Measurements from ENCODE around the gene EPN2. TPM values are rescaled to one million over a fixed set of nuclear protein-coding genes. Genes with fewer than 3 reads are reported as not detected.

The EPN2 gene
- total RNA-seq, 4 donors from 2014 or later = 92.7 to 141 (median 119) TPM

GRCh38 chr17:19296786-19297778 lies 59.9 kb downstream of the EPN2 start:
- DNase-seq (ENCODE audit: low spot score in 2 of 2) = no peak
- Histone ChIP-seq H3K9me3 (no peaks in the 10 kb centered on the region), H3K27ac (peak overlapping the region in 2 of 4 donors; percentile 83 to 85), H3K36me3 (no peaks in the 10 kb centered on the region), H3K4me1 (peaks cover 0 to 71% (median 39%) of the 10 kb centered on the region in 4 donors), H3K4me3 (no peak overlapping the region), H3K27me3 (no peaks in the 10 kb centered on the region)
- no peak for TF ChIP-seq POLR2A (IDR thresholded peaks at IDR 0.05)
- no peak for TF ChIP-seq EP300 (IDR thresholded peaks at IDR 0.05)
- no peak for TF ChIP-seq CTCF (IDR thresholded peaks at IDR 0.05)
- WGBS, 2 donors = 56 to 58% methylated on average over 11 of the region's 11 CpGs

GRCh38 chr17:19298569-19299213 lies 61.5 kb downstream of the EPN2 start:
- Histone ChIP-seq H3K36me3 (no peaks in the 10 kb centered on the region), H3K4me3 (no peak overlapping the region), H3K27ac (peak overlapping the region; percentile 31 to 85 (median 61)), H3K9me3 (no peaks in the 10 kb centered on the region), H3K4me1 (peaks cover 0 to 86% (median 50%) of the 10 kb centered on the region in 4 donors), H3K27me3 (no peaks in the 10 kb centered on the region)
- 45 to 47% methylated on average over 6 of the region's 6 CpGs for WGBS, 2 donors
- DNase-seq (ENCODE audit: low spot score in 2 of 2) = no peak
- TF ChIP-seq POLR2A (IDR thresholded peaks at IDR 0.05) (no peak), EP300 (IDR thresholded peaks at IDR 0.05) (peak; percentile 61 to 68)

- Histone ChIP-seq H3K9me3 (no peaks in the 10 kb centered on the region), H3K36me3 (no peaks in the 10 kb centered on the region), H3K27me3 (no peaks in the 10 kb centered on the region), H3K27ac (peak overlapping the region in 3 of 4 donors; percentile 39 to 85 (median 83)), H3K4me1 (peaks cover 0 to 92% (median 55%) of the 10 kb centered on the region in 4 donors), H3K4me3 (no peak overlapping the region)
- DNase-seq (ENCODE audit: low spot score in 2 of 2) = no peak
- WGBS, 2 donors = 71 to 73% methylated on average over 4 of the region's 4 CpGs
- TF ChIP-seq EP300 (IDR thresholded peaks at IDR 0.05) (no peak), POLR2A (IDR thresholded peaks at IDR 0.05) (no peak), CTCF (IDR thresholded peaks at IDR 0.05) (no peak)
These were observed 62.1 kb downstream of the EPN2 start for GRCh38 chr17:19299214-19299747.

- Histone ChIP-seq H3K27ac (peak overlapping the region in 3 of 4 donors; percentile 43 to 85 (median 83)), H3K27me3 (no peaks in the 10 kb centered on the region), H3K36me3 (no peaks in the 10 kb centered on the region), H3K4me3 (no peak overlapping the region), H3K4me1 (peaks cover 0 to 97% (median 61%) of the 10 kb centered on the region in 4 donors), H3K9me3 (no peaks in the 10 kb centered on the region)
- WGBS, 2 donors = 95% methylated on average over 7 of the region's 7 CpGs
- TF ChIP-seq EP300 (IDR thresholded peaks at IDR 0.05) (no peak), CTCF (IDR thresholded peaks at IDR 0.05) (no peak), POLR2A (IDR thresholded peaks at IDR 0.05) (no peak)
- no peak for DNase-seq (ENCODE audit: low spot score in 2 of 2)
These were observed 62.7 kb downstream of the EPN2 start for GRCh38 chr17:19299866-19300265.

GRCh38 chr17:19301274-19301951 lies 64.2 kb downstream of the EPN2 start:
- Histone ChIP-seq H3K27me3 (no peaks in the 10 kb centered on the region), H3K9me3 (no peaks in the 10 kb centered on the region), H3K4me1 (peaks cover 0 to 98% (median 74%) of the 10 kb centered on the region in 4 donors), H3K36me3 (no peaks in the 10 kb centered on the region), H3K27ac (peak overlapping the region; percentile 11 to 80 (median 71)), H3K4me3 (no peak overlapping the region)
- WGBS, 2 donors = 64 to 67% methylated on average over 5 of the region's 5 CpGs
- TF ChIP-seq EP300 (IDR thresholded peaks at IDR 0.05) (no peak), CTCF (IDR thresholded peaks at IDR 0.05) (no peak), POLR2A (IDR thresholded peaks at IDR 0.05) (no peak)
- DNase-seq (ENCODE audit: low spot score in 2 of 2) = no peak

All from tibial nerve (tissue), 4 donors.